Measurements from ENCODE around the gene NIM1K.

NIM1K gene

GRCh38 chr5:43215073-43215631 is 23.1 kb downstream of the NIM1K start:
- no peak for DNase-seq (ENCODE audit: low spot score)
- H3K27ac ChIP-seq, result no peak overlapping the region
- POLR2A ChIA-PET (ENCODE audit: low non-redundant PET), result no interaction called here
- TF ChIP-seq CTCF (conservative IDR thresholded peaks at IDR 0.05; ENCODE audit: low read depth), result no peak
- CTCF ChIA-PET, result no interaction called here

GRCh38 chr5:43216941-43217340 is 24.9 kb downstream of the NIM1K start:
- no peak for TF ChIP-seq CTCF (conservative IDR thresholded peaks at IDR 0.05; ENCODE audit: low read depth)
- no peak overlapping the region for H3K27ac ChIP-seq
- ChIA-PET CTCF (interaction anchor here (0.6 kb wide), 1 partner anchor 55 kb away, joined by 4 read pairs; no protein-coding TSS in a partner anchor), POLR2A (ENCODE audit: low non-redundant PET) (no interaction called here)
- DNase-seq (ENCODE audit: low spot score), result no peak

GRCh38 chr5:43219120-43219519 is 27.1 kb downstream of the NIM1K start:
- DNase-seq (ENCODE audit: low spot score), result no peak
- ChIA-PET CTCF (no interaction called here), POLR2A (ENCODE audit: low non-redundant PET) (no interaction called here)
- TF ChIP-seq CTCF (conservative IDR thresholded peaks at IDR 0.05; ENCODE audit: low read depth), result no peak
- no peak overlapping the region for H3K27ac ChIP-seq

GRCh38 chr5:43221502-43221901 is 29.5 kb downstream of the NIM1K start:
- H3K27ac ChIP-seq, result no peak overlapping the region
- ChIA-PET POLR2A (ENCODE audit: low non-redundant PET) (no interaction called here), CTCF (interaction anchor here (0.6 to 0.9 kb wide), 2 partner anchors 168 to 264 kb away, joined by 3 read pairs; no protein-coding TSS in a partner anchor)
- no peak for DNase-seq (ENCODE audit: low spot score)
- TF ChIP-seq CTCF (conservative IDR thresholded peaks at IDR 0.05; ENCODE audit: low read depth), result no peak

- ChIA-PET CTCF (interaction anchor here (0.6 to 1.1 kb wide), 2 partner anchors 68 to 317 kb away, joined by 5 read pairs; no protein-coding TSS in a partner anchor), POLR2A (ENCODE audit: low non-redundant PET) (no interaction called here)
- no peak for DNase-seq (ENCODE audit: low spot score)
- no peak for TF ChIP-seq CTCF (conservative IDR thresholded peaks at IDR 0.05; ENCODE audit: low read depth)
- H3K27ac ChIP-seq, result no peak overlapping the region
These were observed 33.7 kb downstream of the NIM1K start for GRCh38 chr5:43225649-43226245.

- CTCF ChIA-PET, result interaction anchor here (1.5 to 1.7 kb wide), 2 partner anchors 20 to 162 kb away, joined by 3 to 9 read pairs; no protein-coding TSS in a partner anchor
- peak; percentile 34; the same call in 1 of the 2 replicates for TF ChIP-seq CTCF (conservative IDR thresholded peaks at IDR 0.05; ENCODE audit: low read depth)
- no peak overlapping the region for H3K27ac ChIP-seq
- POLR2A ChIA-PET (ENCODE audit: low non-redundant PET), result no interaction called here
- peak; percentile 67 for DNase-seq (ENCODE audit: low spot score)
These were observed 35.6 kb downstream of the NIM1K start for GRCh38 chr5:43227655-43228054.

All from RWPE1 (cell line).